K562 (cell line): ENCODE measurements around the gene ADRA2B. TPM values are rescaled to one million over a fixed set of nuclear protein-coding genes. Genes with fewer than 3 reads are reported as not detected.

Source experiments
- ATAC-seq: fragments of 200-7000 bp; cut with Tn5 transposase; 3 replicates; pipeline ENCODE4 v1.9.1; 2020; ENCODE audit warnings: moderate library complexity
- BruUV-seq: library from RNA; stranded (reverse); fragments of 400-500 nt; replicated peaks from 2 replicates; lab custom pipeline; 2021; lab: Mats Ljungman, UMichigan
- CTCF ChIA-PET: fragments of 300-600 bp; formaldehyde crosslinking; extraction: SDS; loops from one replicate; lab custom pipeline; 2021; ENCODE audit warnings: low intra/inter-chr PET ratio; lab: Yijun Ruan, JAX
- POLR2A ChIA-PET: fragments of 300-600, 350-650 bp; sonication (Branson Sonifier 250); formaldehyde crosslinking; extraction: SDS; loops from one replicate; lab custom pipeline; 2021; ENCODE audit warnings: antibody characterized with exemption, inconsistent platforms; lab: Yijun Ruan, JAX
- DNase-seq, 4 experiments: peaks; one replicate each; pipeline versions ENCODE4 v3.0.0 to v3.0.0-alpha.2; 2011 to 2018; ENCODE audit warnings: low spot score in 3 of 4, mixed read lengths in 3 of 4; ENCODE audit errors: extremely low read depth in 1 of 4
- FAIRE-seq: peaks from 2 replicates; lab custom pipeline; 2011; peaks lifted over from hg19 to GRCh38; lab: Jason Lieb, UNC
- H2AFZ ChIP-seq: 2 replicates; pipeline ENCODE4 v1.6.0; 2011; ENCODE audit warnings: low read depth, low read length, control low read depth, inconsistent platforms
- H3K27ac ChIP-seq: fragments of 200-600 bp; 3 replicates; pipeline ENCODE4 v1.8.0; 2011; ENCODE audit warnings: low read depth, mild to moderate bottlenecking, control low read depth, inconsistent platforms, low read length, moderate library complexity, mixed read lengths; ENCODE audit errors: extremely low read depth
- H3K27me3 ChIP-seq, 2 experiments: fragments of 300-600 bp in 1 of 2; 2 replicates in 1 of 2; 3 replicates in 1 of 2; pipeline versions ENCODE4 v1.6.0 to v1.8.0; 2011; ENCODE audit warnings: inconsistent platforms in 2 of 2, low read length in 2 of 2, mild to moderate bottlenecking in 1 of 2, mixed read lengths in 1 of 2, moderate library complexity in 1 of 2; ENCODE audit not compliant: control insufficient read depth in 2 of 2, insufficient read depth in 2 of 2
- H3K36me3 ChIP-seq: fragments of 300-600 bp; 3 replicates; pipeline ENCODE4 v1.8.0; 2011; ENCODE audit warnings: mild to moderate bottlenecking, low read length, inconsistent platforms; ENCODE audit not compliant: control insufficient read depth, insufficient read depth
- H3K4me1 ChIP-seq, 2 experiments: fragments of 200-600 bp in 1 of 2; replicated peaks in 1 of 2; 2 replicates in 1 of 2; 3 replicates in 1 of 2; pipeline versions ENCODE4 v1.5.1 to v1.8.0; 2011; ENCODE audit warnings: inconsistent platforms in 2 of 2, low read length in 2 of 2, mild to moderate bottlenecking in 1 of 2, mixed read lengths in 1 of 2, moderate library complexity in 1 of 2; ENCODE audit not compliant: control insufficient read depth in 2 of 2, insufficient read depth in 2 of 2
- H3K4me2 ChIP-seq: 2 replicates; pipeline ENCODE4 v1.6.1; 2011; ENCODE audit warnings: low read length, control low read depth, inconsistent platforms, mixed read lengths; ENCODE audit not compliant: insufficient read depth
- H3K4me3 ChIP-seq: fragments of 200-600 bp; sonication (generic), shearing (Covaris generic); 2 replicates; pipeline ENCODE4 v1.5.1; 2016; ENCODE audit warnings: control low read depth, inconsistent platforms
- H3K79me2 ChIP-seq: fragments of 200-600 bp; 3 replicates; pipeline ENCODE4 v1.8.0; 2011; ENCODE audit warnings: low read length, inconsistent platforms; ENCODE audit not compliant: control insufficient read depth, insufficient read depth
- H3K9ac ChIP-seq, 2 experiments: 2 replicates each; pipeline versions ENCODE4 v1.6.0 to v1.6.1; 2011; ENCODE audit warnings: low read depth in 2 of 2, low read length in 2 of 2, control low read depth in 1 of 2, inconsistent platforms in 1 of 2, mild to moderate bottlenecking in 1 of 2, mixed read lengths in 1 of 2; ENCODE audit not compliant: insufficient read depth in 1 of 2
- H3K9me1 ChIP-seq: one replicate; pipeline ENCODE4 v1.6.0; 2011; ENCODE audit warnings: inconsistent platforms, mild to moderate bottlenecking, low read length, moderate library complexity; ENCODE audit not compliant: control insufficient read depth, insufficient read depth
- H3K9me3 ChIP-seq: replicated peaks from 2 replicates; pipeline ENCODE4 v1.5.1; 2011; ENCODE audit warnings: low read depth, low read length, inconsistent platforms; ENCODE audit not compliant: control insufficient read depth, insufficient read depth
- H4K20me1 ChIP-seq: replicated peaks from 2 replicates; pipeline ENCODE4 v1.6.1; 2011; ENCODE audit warnings: low read length, inconsistent platforms, mixed read lengths; ENCODE audit not compliant: control insufficient read depth, insufficient read depth
- CREB1 ChIP-seq, 2 experiments: sonication (generic) in 1 of 2; formaldehyde crosslinking in 1 of 2; IDR thresholded peaks; 2 replicates each; pipeline versions ENCODE4 v1.6.1 to v1.8.0; 2012 to 2022; ENCODE audit warnings: inconsistent platforms in 1 of 2, mild to moderate bottlenecking in 1 of 2, missing genetic modification reagents in 1 of 2, moderate library complexity in 1 of 2
- KDM1A ChIP-seq, 2 experiments: fragments of 450-650 bp; IDR thresholded peaks; 2 replicates each; pipeline ENCODE4 v1.6.1; 2016; ENCODE audit warnings: mild to moderate bottlenecking in 2 of 2
- PRMT5 ChIP-seq: sonication (generic); formaldehyde crosslinking; IDR thresholded peaks from 2 replicates; pipeline ENCODE4 v1.5.0; 2020; ENCODE audit warnings: missing genetic modification reagents
- ZNF778 ChIP-seq: fragments of 450-650 bp; formaldehyde crosslinking; IDR thresholded peaks from 2 replicates; pipeline ENCODE4 v1.4.0; 2020; ENCODE audit warnings: mild to moderate bottlenecking, moderate library complexity
- WGBS: fragments of 100-300 bp; shearing (Covaris generic); methylation state at CpG from one replicate; pipeline ENCODE4 v1.1.6; 2016; ENCODE audit warnings: low coverage, mixed read lengths; ENCODE audit not compliant: insufficient coverage; ENCODE audit errors: missing lambda C conversion rate; 5-methylcytosine and 5-hydroxymethylcytosine counted together
- in situ Hi-C: fragments of 300-500 bp; cut with MboI; formaldehyde crosslinking; loops from 4 replicates; pipeline ENCODE4 v1.15.0; 2018; ENCODE audit warnings: inconsistent platforms, mixed read lengths
- intact Hi-C: fragments of 100-400 bp; cut with micrococcal nuclease; formaldehyde crosslinking; loops from 2 replicates; pipeline ENCODE4 v1.14.2; 2022
- polyA plus RNA-seq, 8 experiments: library from polyadenylated mRNA; depleted of rRNA in 4 of 8; stranded (reverse) in 5 of 8; unstranded in 3 of 8; fragments of >200 nt; fragmentation: Nextera tagmentation in 2 of 8; fragmentation: Illumina TruSeq in 1 of 8; extraction: Ambion mirVana in 2 of 8; extraction: Trizol in 1 of 8; gene quantifications; 2 replicates each; pipeline versions ENCODE4 v1.2.1 to v1.2.3, GENCODE V29; 2011 to 2014; ENCODE audit warnings: inconsistent platforms in 1 of 8, missing spikeins in 1 of 8
- total RNA-seq, 7 experiments: library from RNA; depleted of rRNA in 6 of 7; stranded (reverse); fragments of >200 nt in 6 of 7; fragmentation: Illumina TruSeq in 2 of 7; extraction: Trizol in 2 of 7; gene quantifications; 2 replicates each; pipeline versions ENCODE4 v1.2.1 to v1.2.3, GENCODE V29; 2011 to 2021; ENCODE audit warnings: low replicate concordance in 1 of 7
- TF ChIP-seq, protein P1 (sequence below): fragments of 250-450 bp; sonication (Bioruptor Pico); IDR thresholded peaks from 2 replicates; pipeline ENCODE4 v1.6.1; 2021; ENCODE audit warnings: mild to moderate bottlenecking
- TF ChIP-seq, protein P2 (sequence below): fragments of 450-650 bp; IDR thresholded peaks from 2 replicates; pipeline ENCODE4 v1.7.1; 2018; ENCODE audit warnings: mild to moderate bottlenecking, low read depth; ENCODE audit not compliant: partially characterized antibody
- TF ChIP-seq, protein P3 (sequence below): fragments of 200-600 bp; sonication (generic); IDR thresholded peaks from one replicate; pipeline ENCODE4 v1.6.1; 2012; ENCODE audit warnings: mild to moderate bottlenecking, low read depth, low read length, inconsistent platforms

ADRA2B gene
- total and polyA plus RNA-seq, 9 of the 15 experiments (the other 6 are each of a cell fraction or from before 2014, with no cell fraction given) = not detected

DNA sequence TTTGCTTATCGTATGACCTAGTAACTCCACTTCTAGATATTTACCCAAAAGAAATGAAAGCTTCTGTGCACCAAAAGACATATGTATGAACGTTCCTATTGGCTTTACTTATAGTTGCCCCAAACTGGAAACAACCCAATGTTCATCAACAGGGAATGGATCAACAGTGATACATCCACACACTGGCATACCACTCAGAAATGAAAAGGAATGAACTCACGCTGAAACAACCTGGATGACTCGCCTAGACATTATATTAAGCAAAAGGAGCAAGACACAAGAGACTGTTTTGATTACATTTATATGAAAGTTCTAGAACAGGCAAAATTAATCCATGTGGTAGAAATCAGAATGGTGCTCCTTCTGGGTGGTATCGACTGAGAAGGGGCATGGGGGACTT lies 18.9 kb downstream of the ADRA2B start:
- in situ Hi-C loops = loop anchor here (25.0 kb wide), 1 partner anchor 310 kb away; no protein-coding TSS in a partner anchor
- Histone ChIP-seq H3K79me2 (no peaks in the 10 kb centered on the region), H3K9ac (no peak overlapping the region), H2AFZ (no peak overlapping the region), H3K36me3 (no peaks in the 10 kb centered on the region), H3K27me3 (peaks cover 0 to 14% of the 10 kb centered on the region in 2 experiments; a peak in 2 of 5 replicates), H3K9me1 (no peaks in the 10 kb centered on the region), H3K4me2 (no peak overlapping the region), H3K9me3 (no peaks in the 10 kb centered on the region), H3K4me3 (no peak overlapping the region), H4K20me1 (peaks cover 3% of the 10 kb centered on the region; the same call in 1 of the 2 replicates), H3K4me1 (peaks cover 5 to 9% of the 10 kb centered on the region in 2 experiments; a peak in 2 of 5 replicates), H3K27ac (no peak overlapping the region)
- no peak for ATAC-seq
- TF ChIP-seq, protein P1, sequence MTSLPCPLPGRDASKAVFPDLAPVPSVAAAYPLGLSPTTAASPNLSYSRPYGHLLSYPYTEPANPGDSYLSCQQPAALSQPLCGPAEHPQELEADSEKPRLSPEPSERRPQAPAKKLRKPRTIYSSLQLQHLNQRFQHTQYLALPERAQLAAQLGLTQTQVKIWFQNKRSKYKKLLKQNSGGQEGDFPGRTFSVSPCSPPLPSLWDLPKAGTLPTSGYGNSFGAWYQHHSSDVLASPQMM (CRISPR knock-in tag) = no peak
- TF ChIP-seq KDM1A (IDR thresholded peaks at IDR 0.05) (no peak), ZNF778 (CRISPR knock-in tag) (no peak), PRMT5 (CRISPR knock-in tag) (no peak), CREB1 (IDR thresholded peaks at IDR 0.05) (no peak), CREB1 (CRISPR knock-in tag; IDR thresholded peaks at IDR 0.05) (no peak)
- TF ChIP-seq, protein P2, sequence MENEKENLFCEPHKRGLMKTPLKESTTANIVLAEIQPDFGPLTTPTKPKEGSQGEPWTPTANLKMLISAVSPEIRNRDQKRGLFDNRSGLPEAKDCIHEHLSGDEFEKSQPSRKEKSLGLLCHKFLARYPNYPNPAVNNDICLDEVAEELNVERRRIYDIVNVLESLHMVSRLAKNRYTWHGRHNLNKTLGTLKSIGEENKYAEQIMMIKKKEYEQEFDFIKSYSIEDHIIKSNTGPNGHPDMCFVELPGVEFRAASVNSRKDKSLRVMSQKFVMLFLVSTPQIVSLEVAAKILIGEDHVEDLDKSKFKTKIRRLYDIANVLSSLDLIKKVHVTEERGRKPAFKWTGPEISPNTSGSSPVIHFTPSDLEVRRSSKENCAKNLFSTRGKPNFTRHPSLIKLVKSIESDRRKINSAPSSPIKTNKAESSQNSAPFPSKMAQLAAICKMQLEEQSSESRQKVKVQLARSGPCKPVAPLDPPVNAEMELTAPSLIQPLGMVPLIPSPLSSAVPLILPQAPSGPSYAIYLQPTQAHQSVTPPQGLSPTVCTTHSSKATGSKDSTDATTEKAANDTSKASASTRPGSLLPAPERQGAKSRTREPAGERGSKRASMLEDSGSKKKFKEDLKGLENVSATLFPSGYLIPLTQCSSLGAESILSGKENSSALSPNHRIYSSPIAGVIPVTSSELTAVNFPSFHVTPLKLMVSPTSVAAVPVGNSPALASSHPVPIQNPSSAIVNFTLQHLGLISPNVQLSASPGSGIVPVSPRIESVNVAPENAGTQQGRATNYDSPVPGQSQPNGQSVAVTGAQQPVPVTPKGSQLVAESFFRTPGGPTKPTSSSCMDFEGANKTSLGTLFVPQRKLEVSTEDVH = no peak
- TF ChIP-seq, protein P3, sequence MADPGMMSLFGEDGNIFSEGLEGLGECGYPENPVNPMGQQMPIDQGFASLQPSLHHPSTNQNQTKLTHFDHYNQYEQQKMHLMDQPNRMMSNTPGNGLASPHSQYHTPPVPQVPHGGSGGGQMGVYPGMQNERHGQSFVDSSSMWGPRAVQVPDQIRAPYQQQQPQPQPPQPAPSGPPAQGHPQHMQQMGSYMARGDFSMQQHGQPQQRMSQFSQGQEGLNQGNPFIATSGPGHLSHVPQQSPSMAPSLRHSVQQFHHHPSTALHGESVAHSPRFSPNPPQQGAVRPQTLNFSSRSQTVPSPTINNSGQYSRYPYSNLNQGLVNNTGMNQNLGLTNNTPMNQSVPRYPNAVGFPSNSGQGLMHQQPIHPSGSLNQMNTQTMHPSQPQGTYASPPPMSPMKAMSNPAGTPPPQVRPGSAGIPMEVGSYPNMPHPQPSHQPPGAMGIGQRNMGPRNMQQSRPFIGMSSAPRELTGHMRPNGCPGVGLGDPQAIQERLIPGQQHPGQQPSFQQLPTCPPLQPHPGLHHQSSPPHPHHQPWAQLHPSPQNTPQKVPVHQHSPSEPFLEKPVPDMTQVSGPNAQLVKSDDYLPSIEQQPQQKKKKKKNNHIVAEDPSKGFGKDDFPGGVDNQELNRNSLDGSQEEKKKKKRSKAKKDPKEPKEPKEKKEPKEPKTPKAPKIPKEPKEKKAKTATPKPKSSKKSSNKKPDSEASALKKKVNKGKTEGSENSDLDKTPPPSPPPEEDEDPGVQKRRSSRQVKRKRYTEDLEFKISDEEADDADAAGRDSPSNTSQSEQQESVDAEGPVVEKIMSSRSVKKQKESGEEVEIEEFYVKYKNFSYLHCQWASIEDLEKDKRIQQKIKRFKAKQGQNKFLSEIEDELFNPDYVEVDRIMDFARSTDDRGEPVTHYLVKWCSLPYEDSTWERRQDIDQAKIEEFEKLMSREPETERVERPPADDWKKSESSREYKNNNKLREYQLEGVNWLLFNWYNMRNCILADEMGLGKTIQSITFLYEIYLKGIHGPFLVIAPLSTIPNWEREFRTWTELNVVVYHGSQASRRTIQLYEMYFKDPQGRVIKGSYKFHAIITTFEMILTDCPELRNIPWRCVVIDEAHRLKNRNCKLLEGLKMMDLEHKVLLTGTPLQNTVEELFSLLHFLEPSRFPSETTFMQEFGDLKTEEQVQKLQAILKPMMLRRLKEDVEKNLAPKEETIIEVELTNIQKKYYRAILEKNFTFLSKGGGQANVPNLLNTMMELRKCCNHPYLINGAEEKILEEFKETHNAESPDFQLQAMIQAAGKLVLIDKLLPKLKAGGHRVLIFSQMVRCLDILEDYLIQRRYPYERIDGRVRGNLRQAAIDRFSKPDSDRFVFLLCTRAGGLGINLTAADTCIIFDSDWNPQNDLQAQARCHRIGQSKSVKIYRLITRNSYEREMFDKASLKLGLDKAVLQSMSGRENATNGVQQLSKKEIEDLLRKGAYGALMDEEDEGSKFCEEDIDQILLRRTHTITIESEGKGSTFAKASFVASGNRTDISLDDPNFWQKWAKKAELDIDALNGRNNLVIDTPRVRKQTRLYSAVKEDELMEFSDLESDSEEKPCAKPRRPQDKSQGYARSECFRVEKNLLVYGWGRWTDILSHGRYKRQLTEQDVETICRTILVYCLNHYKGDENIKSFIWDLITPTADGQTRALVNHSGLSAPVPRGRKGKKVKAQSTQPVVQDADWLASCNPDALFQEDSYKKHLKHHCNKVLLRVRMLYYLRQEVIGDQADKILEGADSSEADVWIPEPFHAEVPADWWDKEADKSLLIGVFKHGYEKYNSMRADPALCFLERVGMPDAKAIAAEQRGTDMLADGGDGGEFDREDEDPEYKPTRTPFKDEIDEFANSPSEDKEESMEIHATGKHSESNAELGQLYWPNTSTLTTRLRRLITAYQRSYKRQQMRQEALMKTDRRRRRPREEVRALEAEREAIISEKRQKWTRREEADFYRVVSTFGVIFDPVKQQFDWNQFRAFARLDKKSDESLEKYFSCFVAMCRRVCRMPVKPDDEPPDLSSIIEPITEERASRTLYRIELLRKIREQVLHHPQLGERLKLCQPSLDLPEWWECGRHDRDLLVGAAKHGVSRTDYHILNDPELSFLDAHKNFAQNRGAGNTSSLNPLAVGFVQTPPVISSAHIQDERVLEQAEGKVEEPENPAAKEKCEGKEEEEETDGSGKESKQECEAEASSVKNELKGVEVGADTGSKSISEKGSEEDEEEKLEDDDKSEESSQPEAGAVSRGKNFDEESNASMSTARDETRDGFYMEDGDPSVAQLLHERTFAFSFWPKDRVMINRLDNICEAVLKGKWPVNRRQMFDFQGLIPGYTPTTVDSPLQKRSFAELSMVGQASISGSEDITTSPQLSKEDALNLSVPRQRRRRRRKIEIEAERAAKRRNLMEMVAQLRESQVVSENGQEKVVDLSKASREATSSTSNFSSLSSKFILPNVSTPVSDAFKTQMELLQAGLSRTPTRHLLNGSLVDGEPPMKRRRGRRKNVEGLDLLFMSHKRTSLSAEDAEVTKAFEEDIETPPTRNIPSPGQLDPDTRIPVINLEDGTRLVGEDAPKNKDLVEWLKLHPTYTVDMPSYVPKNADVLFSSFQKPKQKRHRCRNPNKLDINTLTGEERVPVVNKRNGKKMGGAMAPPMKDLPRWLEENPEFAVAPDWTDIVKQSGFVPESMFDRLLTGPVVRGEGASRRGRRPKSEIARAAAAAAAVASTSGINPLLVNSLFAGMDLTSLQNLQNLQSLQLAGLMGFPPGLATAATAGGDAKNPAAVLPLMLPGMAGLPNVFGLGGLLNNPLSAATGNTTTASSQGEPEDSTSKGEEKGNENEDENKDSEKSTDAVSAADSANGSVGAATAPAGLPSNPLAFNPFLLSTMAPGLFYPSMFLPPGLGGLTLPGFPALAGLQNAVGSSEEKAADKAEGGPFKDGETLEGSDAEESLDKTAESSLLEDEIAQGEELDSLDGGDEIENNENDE = no peak
- 11% methylated on average over 5 of the region's 5 CpGs for WGBS
- intact Hi-C loops = no loop called here
- CTCF ChIA-PET = interaction anchor here (0.6 kb wide), 1 partner anchor 484 kb away, joined by 3 read pairs; no protein-coding TSS in a partner anchor
- no TSS peak for BruUV-seq
- no peak for FAIRE-seq
- POLR2A ChIA-PET = no interaction called here
- no peak for DNase-seq
